ENCODE data around the gene NPHS1.

DNA sequence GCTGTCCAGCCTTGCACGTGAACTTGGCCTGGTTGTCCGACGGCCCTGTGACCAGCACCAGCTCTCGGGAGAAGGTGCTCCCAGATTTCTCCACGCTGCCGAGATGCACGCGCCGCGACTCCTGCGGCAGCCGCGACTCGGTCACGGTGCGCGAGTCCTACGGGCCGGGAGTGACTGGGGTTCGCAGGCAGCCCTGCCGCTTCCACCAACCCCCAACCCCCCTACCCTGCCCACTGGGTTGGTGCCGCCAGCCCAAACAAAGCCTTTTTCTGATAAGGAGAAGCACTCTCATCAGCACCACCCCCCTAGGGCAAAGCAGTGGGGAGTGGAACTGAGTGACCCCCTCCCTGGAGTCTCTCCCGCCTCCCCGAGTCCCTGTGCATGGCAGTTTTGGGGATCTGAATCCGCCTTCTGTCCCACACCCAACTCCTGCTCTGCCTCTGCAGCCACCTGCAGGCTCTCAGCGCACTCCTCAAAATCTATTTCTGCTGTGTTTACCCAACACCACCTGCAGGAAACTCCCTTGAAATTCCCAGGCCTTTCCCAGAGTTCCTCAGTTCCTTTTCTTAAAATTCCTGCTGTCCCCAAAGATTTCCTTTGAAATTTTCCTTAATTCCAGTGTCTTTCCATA lies 6.2 kb downstream of the NPHS1 start:
- TF ChIP-seq CTCF (IDR thresholded peaks at IDR 0.05) (no peak), POLR2AphosphoS5 (IDR thresholded peaks at IDR 0.05) (no peak)

Measured in breast epithelium (tissue), 3 donors.